Subcutaneous adipose tissue (tissue), 4 donors: ENCODE results near the gene CDH4. TPM values are rescaled to one million over a fixed set of nuclear protein-coding genes. Genes with fewer than 3 reads are reported as not detected.

Experiments used
- CTCF ChIP-seq: fragments of 450-650 bp; IDR thresholded peaks from one replicate; pipeline ENCODE4 v1.5.1; 2016; ENCODE audit warnings: low read depth, mild to moderate bottlenecking, control low read depth, antibody characterized with exemption, moderate library complexity
- total RNA-seq, 4 donors: library from RNA; depleted of rRNA; stranded (reverse); fragments of >200 nt; gene quantifications; one replicate each; pipeline ENCODE4 v1.1.0, GENCODE V29; 2016

The CDH4 gene
- total RNA-seq, 4 donors from 2014 or later = not detected

GRCh38 chr20:61968036-61968810 is 716.2 kb downstream of the CDH4 start:
- TF ChIP-seq CTCF = no peak

GRCh38 chr20:61968932-61969331 is 716.9 kb downstream of the CDH4 start:
- no peak for TF ChIP-seq CTCF

GRCh38 chr20:61969806-61970205 is 717.7 kb downstream of the CDH4 start:
- TF ChIP-seq CTCF = no peak

GRCh38 chr20:61970357-61970756 is 718.3 kb downstream of the CDH4 start:
- no peak for TF ChIP-seq CTCF

- no peak for TF ChIP-seq CTCF
Observed at GRCh38 chr20:61972636-61973508, 720.8 kb downstream of the CDH4 start.

GRCh38 chr20:61973515-61974356 is 721.7 kb downstream of the CDH4 start:
- TF ChIP-seq CTCF = no peak
